ENCODE measurements around the gene SCARF1. TPM values are rescaled to one million over a fixed set of nuclear protein-coding genes. Genes with fewer than 3 reads are reported as not detected.

Gene SCARF1
- total RNA-seq, 1 experiment from 2014 or later, result 4.9 TPM

DNA sequence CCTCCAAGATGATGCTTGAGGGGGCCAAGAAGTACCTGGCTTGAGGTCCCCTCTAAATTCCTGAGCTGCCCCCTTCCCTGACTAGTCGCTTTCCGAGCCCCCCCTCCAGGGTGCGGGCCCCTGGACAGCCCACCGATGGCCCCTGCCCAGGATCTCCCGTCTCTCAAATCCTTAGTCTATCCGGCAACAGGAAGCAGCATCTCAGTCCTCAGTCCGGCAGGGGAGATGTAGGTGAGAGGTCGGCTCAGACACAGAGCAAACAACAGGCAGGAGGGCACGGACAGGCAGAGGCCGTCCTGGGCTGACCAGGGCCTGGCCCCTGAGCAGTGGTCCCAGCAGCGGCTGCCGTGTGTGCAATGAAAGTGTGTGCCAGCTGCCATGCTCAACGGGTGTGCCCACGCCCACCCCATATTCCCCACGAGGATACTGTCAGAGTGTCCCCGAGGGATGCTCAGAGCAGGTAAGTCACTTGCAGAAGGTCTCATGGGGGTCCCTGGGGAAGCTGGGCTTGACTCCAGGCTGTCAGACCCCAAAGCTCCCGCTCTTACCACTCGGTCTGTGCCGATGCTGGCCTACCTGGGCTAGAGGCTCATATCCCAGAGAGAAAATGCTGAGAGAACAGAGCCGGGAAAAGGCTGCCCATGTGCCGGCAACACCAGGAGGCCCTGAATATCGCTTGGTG lies 24.1 kb downstream of the SCARF1 start:
- TF ChIP-seq ZNF671 (CRISPR knock-in tag; IDR thresholded peaks at IDR 0.05) (no peak), NFYB (CRISPR knock-in tag; conservative IDR thresholded peaks at IDR 0.05; ENCODE audit: low read depth) (no peak), ATF6 (CRISPR knock-in tag; IDR thresholded peaks at IDR 0.05) (no peak), ZNF512 (CRISPR knock-in tag; IDR thresholded peaks at IDR 0.05; ENCODE audit: borderline replicate concordance) (no peak), KAT7 (CRISPR knock-in tag; IDR thresholded peaks at IDR 0.05; ENCODE audit: borderline replicate concordance) (no peak), ZNF232 (CRISPR knock-in tag; IDR thresholded peaks at IDR 0.05) (no peak), ZBTB21 (CRISPR knock-in tag; IDR thresholded peaks at IDR 0.05; ENCODE audit: borderline replicate concordance) (no peak), TEAD4 (CRISPR knock-in tag; IDR thresholded peaks at IDR 0.05) (no peak), JUN (CRISPR knock-in tag; IDR thresholded peaks at IDR 0.05) (no peak)
- TF ChIP-seq, protein P1, sequence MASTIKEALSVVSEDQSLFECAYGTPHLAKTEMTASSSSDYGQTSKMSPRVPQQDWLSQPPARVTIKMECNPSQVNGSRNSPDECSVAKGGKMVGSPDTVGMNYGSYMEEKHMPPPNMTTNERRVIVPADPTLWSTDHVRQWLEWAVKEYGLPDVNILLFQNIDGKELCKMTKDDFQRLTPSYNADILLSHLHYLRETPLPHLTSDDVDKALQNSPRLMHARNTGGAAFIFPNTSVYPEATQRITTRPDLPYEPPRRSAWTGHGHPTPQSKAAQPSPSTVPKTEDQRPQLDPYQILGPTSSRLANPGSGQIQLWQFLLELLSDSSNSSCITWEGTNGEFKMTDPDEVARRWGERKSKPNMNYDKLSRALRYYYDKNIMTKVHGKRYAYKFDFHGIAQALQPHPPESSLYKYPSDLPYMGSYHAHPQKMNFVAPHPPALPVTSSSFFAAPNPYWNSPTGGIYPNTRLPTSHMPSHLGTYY (CRISPR knock-in tag; IDR thresholded peaks at IDR 0.05), result no peak
- TF ChIP-seq, protein P2, sequence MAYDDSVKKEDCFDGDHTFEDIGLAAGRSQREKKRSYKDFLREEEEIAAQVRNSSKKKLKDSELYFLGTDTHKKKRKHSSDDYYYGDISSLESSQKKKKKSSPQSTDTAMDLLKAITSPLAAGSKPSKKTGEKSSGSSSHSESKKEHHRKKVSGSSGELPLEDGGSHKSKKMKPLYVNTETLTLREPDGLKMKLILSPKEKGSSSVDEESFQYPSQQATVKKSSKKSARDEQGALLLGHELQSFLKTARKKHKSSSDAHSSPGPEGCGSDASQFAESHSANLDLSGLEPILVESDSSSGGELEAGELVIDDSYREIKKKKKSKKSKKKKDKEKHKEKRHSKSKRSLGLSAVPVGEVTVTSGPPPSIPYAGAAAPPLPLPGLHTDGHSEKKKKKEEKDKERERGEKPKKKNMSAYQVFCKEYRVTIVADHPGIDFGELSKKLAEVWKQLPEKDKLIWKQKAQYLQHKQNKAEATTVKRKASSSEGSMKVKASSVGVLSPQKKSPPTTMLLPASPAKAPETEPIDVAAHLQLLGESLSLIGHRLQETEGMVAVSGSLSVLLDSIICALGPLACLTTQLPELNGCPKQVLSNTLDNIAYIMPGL (CRISPR knock-in tag; IDR thresholded peaks at IDR 0.05), result no peak
- Mint-ChIP-seq H3K9me3 (no peaks in the 10 kb centered on the region), H3K4me1 (peaks cover 12% of the 10 kb centered on the region), H3K36me3 (no peaks in the 10 kb centered on the region), H3K4me3 (no peak overlapping the region), H3K27me3 (ENCODE audit: low read depth) (no peaks in the 10 kb centered on the region), H3K27ac (no peak overlapping the region)
- ATAC-seq, result no peak
- no peak for DNase-seq (ENCODE audit: low spot score)
- CTCF ChIA-PET, result interaction anchor here (2.0 to 2.5 kb wide), 2 partner anchors 8 to 28 kb away, joined by 9 to 11 read pairs; partner anchors contain the start of genes RILP and SLC43A2
- POLR2A ChIA-PET, result no interaction called here

DNA sequence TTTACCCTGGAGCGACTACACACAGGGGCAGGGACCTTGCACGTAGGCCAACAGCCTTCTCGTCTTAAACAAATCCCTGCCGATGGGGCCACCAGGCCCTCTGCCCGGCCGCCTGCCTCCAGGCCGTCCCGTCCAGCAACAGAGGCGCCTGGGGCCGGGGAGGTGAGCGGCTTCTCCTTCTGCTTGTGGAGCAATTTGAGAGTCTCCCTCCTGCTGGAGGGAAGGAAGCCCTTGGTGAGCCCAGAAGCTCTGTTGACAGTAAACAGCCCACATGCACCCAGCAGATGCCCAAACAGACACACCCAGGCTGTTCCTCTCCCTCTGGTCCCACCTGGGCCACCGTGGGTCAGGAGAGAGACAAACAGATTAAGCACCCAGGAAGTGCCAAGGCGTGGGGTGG lies 25.0 kb downstream of the SCARF1 start:
- Mint-ChIP-seq H3K36me3 (no peaks in the 10 kb centered on the region), H3K4me1 (peaks cover 3% of the 10 kb centered on the region), H3K4me3 (no peak overlapping the region), H3K27ac (0 out of 2 replicates have a peak overlapping the region, but pooled peaks have one; percentile 80), H3K9me3 (no peaks in the 10 kb centered on the region), H3K27me3 (ENCODE audit: low read depth) (no peaks in the 10 kb centered on the region)
- CTCF ChIA-PET, result interaction anchor here (2.5 kb wide), 1 partner anchor 9 kb away, joined by 11 read pairs; the partner anchor contains the start of gene SLC43A2
- no peak for TF ChIP-seq ZNF396 (CRISPR knock-in tag; IDR thresholded peaks at IDR 0.05; ENCODE audit: borderline replicate concordance)
- TF ChIP-seq USF1 (CRISPR knock-in tag; IDR thresholded peaks at IDR 0.05), result no peak
- no peak for DNase-seq (ENCODE audit: low spot score)
- no peak for ATAC-seq
- POLR2A ChIA-PET, result no interaction called here

DNA sequence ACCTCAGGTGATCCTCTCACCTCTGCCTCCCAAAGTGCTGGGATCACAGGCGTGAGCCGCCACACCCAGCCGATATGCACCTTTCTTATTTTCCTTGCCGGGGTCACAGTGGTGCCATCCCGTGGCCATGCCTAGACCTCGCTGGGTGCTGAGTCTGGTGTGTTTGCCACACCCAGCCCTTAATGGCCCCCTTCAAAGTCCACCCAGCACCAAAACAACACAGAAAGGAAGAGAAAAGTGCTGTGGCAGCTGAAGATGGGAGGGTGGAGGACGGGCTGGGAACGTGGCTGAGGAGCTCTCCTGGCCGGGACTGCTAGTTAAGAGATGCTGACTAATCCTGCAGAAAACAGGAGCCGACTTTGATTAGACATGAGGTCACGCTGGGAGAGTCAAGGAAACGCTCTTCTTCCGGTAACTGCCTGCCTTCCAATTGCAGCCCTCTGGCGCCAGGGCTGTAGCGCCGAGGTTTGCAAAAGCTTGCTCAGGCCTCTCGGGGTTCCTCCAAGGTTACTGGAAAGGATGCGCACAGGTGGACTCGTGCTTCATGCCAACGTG lies 27.8 kb downstream of the SCARF1 start:
- no peaks in the 10 kb centered on the region for H3K9me3 Mint-ChIP-seq
- ChIA-PET CTCF (interaction anchor here (1.2 kb wide), 1 partner anchor 43 kb away, joined by 10 read pairs; no protein-coding TSS in a partner anchor), POLR2A (no interaction called here)
- DNase-seq (ENCODE audit: low spot score) (no peak), ATAC-seq (no peak; the same call in 1 of the 2 replicates)
- H3K27me3 Mint-ChIP-seq (ENCODE audit: low read depth), result no peaks in the 10 kb centered on the region
- peaks cover 3% of the 10 kb centered on the region; the same call in 1 of the 2 replicates for H3K36me3 Mint-ChIP-seq
- peak overlapping the region; percentile 79 for H3K27ac Mint-ChIP-seq
- H3K4me1 Mint-ChIP-seq, result no peaks in the 10 kb centered on the region; the same call in 1 of the 2 replicates
- no peak overlapping the region for H3K4me3 Mint-ChIP-seq
- TF ChIP-seq GABPB1 (CRISPR knock-in tag; IDR thresholded peaks at IDR 0.05) (no peak), ZNF671 (CRISPR knock-in tag; IDR thresholded peaks at IDR 0.05) (no peak), FOXP4 (CRISPR knock-in tag; IDR thresholded peaks at IDR 0.05) (no peak), GRHL2 (CRISPR knock-in tag; IDR thresholded peaks at IDR 0.05; ENCODE audit: insufficient replicate concordance, severe bottlenecking) (no peak)
- TF ChIP-seq, protein P3, sequence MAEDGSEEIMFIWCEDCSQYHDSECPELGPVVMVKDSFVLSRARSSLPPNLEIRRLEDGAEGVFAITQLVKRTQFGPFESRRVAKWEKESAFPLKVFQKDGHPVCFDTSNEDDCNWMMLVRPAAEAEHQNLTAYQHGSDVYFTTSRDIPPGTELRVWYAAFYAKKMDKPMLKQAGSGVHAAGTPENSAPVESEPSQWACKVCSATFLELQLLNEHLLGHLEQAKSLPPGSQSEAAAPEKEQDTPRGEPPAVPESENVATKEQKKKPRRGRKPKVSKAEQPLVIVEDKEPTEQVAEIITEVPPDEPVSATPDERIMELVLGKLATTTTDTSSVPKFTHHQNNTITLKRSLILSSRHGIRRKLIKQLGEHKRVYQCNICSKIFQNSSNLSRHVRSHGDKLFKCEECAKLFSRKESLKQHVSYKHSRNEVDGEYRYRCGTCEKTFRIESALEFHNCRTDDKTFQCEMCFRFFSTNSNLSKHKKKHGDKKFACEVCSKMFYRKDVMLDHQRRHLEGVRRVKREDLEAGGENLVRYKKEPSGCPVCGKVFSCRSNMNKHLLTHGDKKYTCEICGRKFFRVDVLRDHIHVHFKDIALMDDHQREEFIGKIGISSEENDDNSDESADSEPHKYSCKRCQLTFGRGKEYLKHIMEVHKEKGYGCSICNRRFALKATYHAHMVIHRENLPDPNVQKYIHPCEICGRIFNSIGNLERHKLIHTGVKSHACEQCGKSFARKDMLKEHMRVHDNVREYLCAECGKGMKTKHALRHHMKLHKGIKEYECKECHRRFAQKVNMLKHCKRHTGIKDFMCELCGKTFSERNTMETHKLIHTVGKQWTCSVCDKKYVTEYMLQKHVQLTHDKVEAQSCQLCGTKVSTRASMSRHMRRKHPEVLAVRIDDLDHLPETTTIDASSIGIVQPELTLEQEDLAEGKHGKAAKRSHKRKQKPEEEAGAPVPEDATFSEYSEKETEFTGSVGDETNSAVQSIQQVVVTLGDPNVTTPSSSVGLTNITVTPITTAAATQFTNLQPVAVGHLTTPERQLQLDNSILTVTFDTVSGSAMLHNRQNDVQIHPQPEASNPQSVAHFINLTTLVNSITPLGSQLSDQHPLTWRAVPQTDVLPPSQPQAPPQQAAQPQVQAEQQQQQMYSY (CRISPR knock-in tag; IDR thresholded peaks at IDR 0.05), result no peak
